Tibial nerve (tissue), 4 donors: Measurements from ENCODE around the gene RAP1A. TPM values are rescaled to one million over a fixed set of nuclear protein-coding genes. Genes with fewer than 3 reads are reported as not detected.
"Not testable (repeated sequence)": the region's sequence is repeated elsewhere in the genome, so short reads cannot be mapped to it uniquely, and the experiment has no call there.

Experiments
- DNase-seq, 2 donors: peaks; one replicate each; pipeline ENCODE4 v3.0.0-alpha.2; 2019; ENCODE audit warnings: low spot score in 2 of 2
- H3K27ac ChIP-seq, 4 donors: fragments of 200-600 bp; sonication (generic) in 3 of 4; one replicate each; pipeline ENCODE4 v1.5.1; 2017 to 2019; ENCODE audit warnings: mild to moderate bottlenecking in 1 of 4
- H3K27me3 ChIP-seq, 2 donors: fragments of 200-600 bp; sonication (generic) in 1 of 2; one replicate each; pipeline versions ENCODE4 v1.5.1 to v1.6.0; 2017 to 2019
- H3K36me3 ChIP-seq, 3 donors: fragments of 200-600 bp; sonication (generic); one replicate each; pipeline ENCODE4 v1.5.1; 2018 to 2019
- H3K4me1 ChIP-seq, 4 donors: fragments of 200-600 bp; sonication (generic) in 3 of 4; one replicate each; pipeline ENCODE4 v1.5.1; 2017 to 2019
- H3K4me3 ChIP-seq, 4 donors: fragments of 200-600 bp; sonication (generic) in 3 of 4; one replicate each; pipeline ENCODE4 v1.5.1; 2017 to 2019; ENCODE audit warnings: mild to moderate bottlenecking in 1 of 4, moderate library complexity in 1 of 4
- H3K9me3 ChIP-seq, 4 donors: fragments of 200-600 bp; sonication (generic) in 3 of 4; one replicate each; pipeline ENCODE4 v1.5.1; 2017 to 2019
- CTCF ChIP-seq, 5 experiments: fragments of 200-600 bp in 3 of 5; fragments of 450-650 bp in 2 of 5; sonication (generic) in 3 of 5; IDR thresholded peaks; one replicate each; pipeline ENCODE4 v1.5.1; 2016 to 2019; ENCODE audit warnings: antibody characterized with exemption in 5 of 5, mild to moderate bottlenecking in 3 of 5, moderate library complexity in 2 of 5
- EP300 ChIP-seq, 2 donors: sonication (generic); formaldehyde crosslinking; IDR thresholded peaks; one replicate each; pipeline ENCODE4 v1.6.1; 2017; ENCODE audit warnings: antibody characterized with exemption in 2 of 2, mild to moderate bottlenecking in 1 of 2
- POLR2A ChIP-seq, 2 donors: fragments of 450-650 bp; IDR thresholded peaks; one replicate each; pipeline ENCODE4 v1.6.1; 2017; ENCODE audit warnings: antibody characterized with exemption in 2 of 2, mild to moderate bottlenecking in 2 of 2, moderate library complexity in 2 of 2
- WGBS, 2 donors: methylation state at CpG; one replicate each; pipeline ENCODE4 v1.1.5; 2018; 5-methylcytosine and 5-hydroxymethylcytosine counted together
- total RNA-seq, 4 donors: library from RNA; depleted of rRNA; stranded (reverse); fragments of >200 nt; gene quantifications; one replicate each; pipeline ENCODE4 v1.1.0, GENCODE V29; 2016

Gene RAP1A
- total RNA-seq, 4 donors from 2014 or later = 45.5 to 48.7 (median 46.8) TPM

DNA sequence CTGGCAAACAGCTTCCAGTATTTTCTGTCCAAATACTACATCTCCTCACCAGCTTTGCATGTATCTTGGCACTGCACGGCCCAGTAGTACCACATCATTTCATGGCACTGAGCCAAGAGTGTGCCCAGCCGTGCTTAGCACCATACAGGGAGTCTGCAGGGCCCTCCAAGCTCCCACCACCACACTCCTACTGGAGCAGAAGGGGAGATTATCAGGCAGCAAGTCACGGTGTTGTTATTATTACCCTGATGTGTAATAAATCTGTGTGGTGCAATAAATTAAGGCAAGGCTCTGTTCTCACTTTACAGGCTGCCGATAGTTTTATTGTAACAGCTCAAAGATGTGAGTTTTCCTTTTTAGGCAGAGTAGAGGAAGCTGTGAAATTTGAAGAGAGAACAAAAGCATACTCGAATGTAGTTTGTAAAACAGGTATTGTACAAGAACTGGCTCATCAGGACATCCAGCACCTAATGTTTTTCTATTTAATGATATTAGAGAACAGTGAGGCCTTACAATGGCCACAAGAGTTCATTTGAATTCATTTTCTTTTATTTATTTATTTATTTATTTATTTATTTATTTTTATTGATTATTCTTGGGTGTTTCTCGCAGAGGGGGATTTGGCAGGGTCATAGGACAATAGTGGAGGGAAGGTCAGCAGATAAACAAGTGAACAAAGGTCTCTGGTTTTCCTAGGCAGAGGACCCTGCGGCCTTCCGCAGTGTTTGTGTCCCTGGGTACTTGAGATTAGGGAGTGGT is 13.0 kb upstream of the RAP1A start:
- not testable (repeated sequence) for DNase-seq, H3K36me3 ChIP-seq, H3K4me3 ChIP-seq, H3K27me3 ChIP-seq, H3K9me3 ChIP-seq
- Histone ChIP-seq H3K27ac (peak overlapping the region in 2 of 4 donors; percentile 24 to 57), H3K4me1 (peaks cover 0 to 42% (median 26%) of the 10 kb centered on the region in 4 donors)
- 51 to 58% methylated on average over 6 to 7 of the region's 8 CpGs for WGBS, 2 donors
- TF ChIP-seq EP300 (IDR thresholded peaks at IDR 0.05) = peak in 1 of 2 donors; percentile 12

- not testable (repeated sequence) for DNase-seq, H3K4me3 ChIP-seq, H3K9me3 ChIP-seq, H3K36me3 ChIP-seq, H3K27me3 ChIP-seq, H3K27ac ChIP-seq
- H3K4me1 ChIP-seq = peaks cover 0 to 27% (median 22%) of the 10 kb centered on the region in 4 donors
- WGBS, 2 donors = 86 to 89% methylated on average over 20 to 23 of the region's 24 CpGs
These were observed 11.1 kb upstream of the RAP1A start for GRCh38 chr1:111608528-111608927.

DNA sequence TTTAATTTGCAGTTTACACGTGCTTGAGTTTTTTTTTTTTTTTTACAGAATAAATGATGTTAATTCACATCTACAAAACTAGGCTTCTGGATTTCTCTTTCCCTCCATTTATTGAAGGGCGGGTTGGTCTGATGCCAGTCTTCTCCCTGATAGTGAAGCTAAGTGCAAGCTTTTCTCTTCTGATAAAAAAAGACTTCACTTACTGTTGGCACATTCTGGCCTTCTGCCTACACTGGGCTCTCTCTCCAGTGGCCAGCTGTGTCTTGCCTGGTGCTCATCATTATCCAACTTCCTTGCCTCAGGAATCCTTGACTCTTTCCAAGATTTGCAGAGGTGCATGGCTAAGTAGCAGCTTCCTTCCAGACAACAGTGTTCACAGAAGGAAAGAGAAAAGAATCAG is 7.6 kb upstream of the RAP1A start:
- no peak for DNase-seq
- H3K36me3 ChIP-seq = no peaks in the 10 kb centered on the region
- H3K27ac ChIP-seq = no peak overlapping the region
- 44 to 59% methylated on average over 2 of the region's 2 CpGs for WGBS, 2 donors
- H3K4me3 ChIP-seq = no peak overlapping the region
- peaks cover 0 to 5% (median 0%) of the 10 kb centered on the region in 4 donors for H3K4me1 ChIP-seq
- TF ChIP-seq CTCF (IDR thresholded peaks at IDR 0.05) = no peak
- TF ChIP-seq EP300 (IDR thresholded peaks at IDR 0.05) = no peak
- TF ChIP-seq POLR2A (IDR thresholded peaks at IDR 0.05) = no peak
- no peaks in the 10 kb centered on the region for H3K27me3 ChIP-seq
- no peaks in the 10 kb centered on the region for H3K9me3 ChIP-seq

DNA sequence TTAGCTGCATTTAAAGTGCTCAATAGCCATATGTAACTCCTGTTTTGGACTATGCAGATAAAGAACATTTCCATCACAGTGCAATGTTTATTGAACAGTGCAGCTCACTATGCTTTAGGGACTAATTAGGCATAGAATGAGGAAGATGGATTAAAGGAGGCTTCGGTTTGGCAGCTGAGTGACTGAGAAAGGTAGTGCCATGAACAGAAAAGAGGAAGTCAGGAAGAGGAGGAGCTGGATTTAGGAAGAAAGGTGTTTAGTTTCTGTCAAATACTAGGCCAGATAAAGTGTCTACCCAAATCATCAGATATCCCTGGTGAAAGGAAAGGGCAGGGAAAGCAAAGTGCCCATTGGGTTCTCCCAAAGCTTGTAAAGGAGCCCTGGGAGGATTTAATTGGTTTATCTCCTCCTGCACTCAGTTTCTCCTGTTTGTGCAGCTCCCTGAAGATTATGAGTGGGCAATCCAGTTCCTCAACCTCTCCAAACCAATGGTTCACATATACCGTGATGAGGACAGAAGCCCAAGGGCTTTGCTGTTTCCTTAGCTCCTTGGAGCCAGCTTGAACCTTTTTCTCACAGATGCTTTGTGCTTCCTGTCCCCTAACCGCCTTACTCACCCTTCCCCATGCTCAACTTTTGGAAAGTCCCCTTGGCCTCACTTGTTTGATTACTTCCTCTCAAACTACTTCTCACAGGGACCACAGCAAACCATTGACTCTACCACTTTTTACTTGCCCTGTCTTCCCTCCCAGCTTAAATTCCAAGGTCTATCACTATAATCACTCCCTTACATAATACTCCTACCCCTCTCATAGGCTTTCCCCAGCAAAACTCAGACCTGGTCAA is 3.5 kb upstream of the RAP1A start:
- Histone ChIP-seq H3K9me3 (no peaks in the 10 kb centered on the region), H3K27ac (no peak overlapping the region), H3K4me1 (peaks cover 0 to 16% (median 6%) of the 10 kb centered on the region in 4 donors), H3K4me3 (no peak overlapping the region), H3K36me3 (no peaks in the 10 kb centered on the region), H3K27me3 (no peaks in the 10 kb centered on the region)
- no peak for DNase-seq
- TF ChIP-seq CTCF (IDR thresholded peaks at IDR 0.05) = no peak
- TF ChIP-seq POLR2A (IDR thresholded peaks at IDR 0.05) = no peak
- no peak for TF ChIP-seq EP300 (IDR thresholded peaks at IDR 0.05)
- 62 to 73% methylated on average over 3 of the region's 3 CpGs for WGBS, 2 donors

DNA sequence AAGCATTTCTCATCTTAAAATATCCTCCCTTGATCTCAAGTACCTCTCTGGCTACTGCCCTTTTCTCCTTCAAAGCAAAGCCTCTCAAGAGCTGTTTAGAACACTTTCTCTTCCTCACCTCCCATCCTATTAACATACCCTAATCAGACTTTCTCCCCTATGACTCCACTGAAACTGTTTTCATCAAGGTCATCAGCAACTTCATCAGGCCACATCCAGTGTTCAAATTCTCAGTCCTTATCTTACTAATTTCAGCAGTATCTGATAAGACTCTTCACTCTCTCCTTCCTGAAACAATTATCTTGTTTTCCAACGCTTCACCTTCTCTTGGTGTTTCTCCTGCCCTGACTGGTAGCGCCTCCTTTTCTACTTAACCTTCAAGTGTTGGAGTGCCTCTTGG is 1.5 kb upstream of the RAP1A start:
- Histone ChIP-seq H3K4me1 (peaks cover 0 to 36% (median 21%) of the 10 kb centered on the region in 4 donors), H3K4me3 (no peak overlapping the region), H3K9me3 (no peaks in the 10 kb centered on the region), H3K27me3 (no peaks in the 10 kb centered on the region), H3K27ac (no peak overlapping the region), H3K36me3 (no peaks in the 10 kb centered on the region)
- DNase-seq = no peak
- TF ChIP-seq CTCF (IDR thresholded peaks at IDR 0.05) (no peak), POLR2A (IDR thresholded peaks at IDR 0.05) (no peak), EP300 (IDR thresholded peaks at IDR 0.05) (no peak)
- WGBS, 2 donors = 94 to 97% methylated on average over 2 of the region's 2 CpGs
